DND-41 (cell line): ENCODE measurements around the gene BBLN.

Experiments used
- ATAC-seq: fragments of 200-7000 bp; cut with Tn5 transposase; 3 replicates; pipeline ENCODE4 v1.9.1; 2021; ENCODE audit warnings: low read depth; ENCODE audit not compliant: insufficient read depth
- DNase-seq: peaks from one replicate; pipeline ENCODE4 v3.0.0-alpha.2; 2020
- H2AFZ ChIP-seq: 2 replicates; pipeline ENCODE4 v1.6.0; 2012; ENCODE audit warnings: low read depth, low read length
- H3K27ac ChIP-seq: 2 replicates; pipeline ENCODE4 v1.5.1; 2012; ENCODE audit warnings: low read length, inconsistent platforms
- H3K27me3 ChIP-seq: fragments of 200-600 bp; sonication (generic); 2 replicates; pipeline ENCODE4 v1.6.0; 2012; ENCODE audit warnings: low read length, mild to moderate bottlenecking, inconsistent platforms; ENCODE audit not compliant: insufficient read depth, poor library complexity
- H3K36me3 ChIP-seq: 2 replicates; pipeline ENCODE4 v1.5.1; 2012; ENCODE audit warnings: low read length, inconsistent platforms; ENCODE audit not compliant: insufficient read depth
- H3K4me1 ChIP-seq: 2 replicates; pipeline ENCODE4 v1.5.1; 2012; ENCODE audit warnings: mild to moderate bottlenecking, low read length; ENCODE audit not compliant: insufficient read depth
- H3K4me2 ChIP-seq: 2 replicates; pipeline ENCODE4 v1.6.0; 2012; ENCODE audit warnings: mild to moderate bottlenecking, moderate library complexity, low read length, inconsistent platforms; ENCODE audit not compliant: insufficient read depth
- H3K4me3 ChIP-seq, 2 experiments: fragments of 200-600 bp in 1 of 2; shearing (Covaris generic) in 1 of 2; 2 replicates each; pipeline ENCODE4 v1.5.1; 2012 to 2016; ENCODE audit warnings: inconsistent platforms in 2 of 2, low read length in 2 of 2, mild to moderate bottlenecking in 2 of 2, low read depth in 1 of 2, moderate library complexity in 1 of 2
- H3K79me2 ChIP-seq: 2 replicates; pipeline ENCODE4 v1.6.0; 2012; ENCODE audit warnings: low read length, inconsistent platforms; ENCODE audit not compliant: insufficient read depth
- H3K9ac ChIP-seq: 2 replicates; pipeline ENCODE4 v1.6.0; 2012; ENCODE audit warnings: low read depth, mild to moderate bottlenecking, inconsistent platforms, low read length, moderate library complexity
- H3K9me3 ChIP-seq: 2 replicates; pipeline ENCODE4 v1.5.1; 2012; ENCODE audit warnings: low read length, moderate library complexity, mild to moderate bottlenecking, inconsistent platforms; ENCODE audit not compliant: insufficient read depth, severe bottlenecking
- H4K20me1 ChIP-seq: 2 replicates; pipeline ENCODE4 v1.6.0; 2012; ENCODE audit warnings: low read length; ENCODE audit not compliant: insufficient read depth
- EZH2 ChIP-seq: IDR thresholded peaks from 3 replicates; pipeline ENCODE4 v1.6.1; 2012; ENCODE audit warnings: borderline replicate concordance, low read depth, mild to moderate bottlenecking, moderate library complexity, low read length, inconsistent platforms; ENCODE audit not compliant: severe bottlenecking
- TF ChIP-seq, protein P1 (sequence below): IDR thresholded peaks from 2 replicates; pipeline ENCODE4 v1.5.1; 2012; ENCODE audit warnings: borderline replicate concordance, low read length, moderate library complexity, mild to moderate bottlenecking; ENCODE audit not compliant: poor library complexity, severe bottlenecking; ENCODE audit errors: extremely low read depth

Gene BBLN

DNA sequence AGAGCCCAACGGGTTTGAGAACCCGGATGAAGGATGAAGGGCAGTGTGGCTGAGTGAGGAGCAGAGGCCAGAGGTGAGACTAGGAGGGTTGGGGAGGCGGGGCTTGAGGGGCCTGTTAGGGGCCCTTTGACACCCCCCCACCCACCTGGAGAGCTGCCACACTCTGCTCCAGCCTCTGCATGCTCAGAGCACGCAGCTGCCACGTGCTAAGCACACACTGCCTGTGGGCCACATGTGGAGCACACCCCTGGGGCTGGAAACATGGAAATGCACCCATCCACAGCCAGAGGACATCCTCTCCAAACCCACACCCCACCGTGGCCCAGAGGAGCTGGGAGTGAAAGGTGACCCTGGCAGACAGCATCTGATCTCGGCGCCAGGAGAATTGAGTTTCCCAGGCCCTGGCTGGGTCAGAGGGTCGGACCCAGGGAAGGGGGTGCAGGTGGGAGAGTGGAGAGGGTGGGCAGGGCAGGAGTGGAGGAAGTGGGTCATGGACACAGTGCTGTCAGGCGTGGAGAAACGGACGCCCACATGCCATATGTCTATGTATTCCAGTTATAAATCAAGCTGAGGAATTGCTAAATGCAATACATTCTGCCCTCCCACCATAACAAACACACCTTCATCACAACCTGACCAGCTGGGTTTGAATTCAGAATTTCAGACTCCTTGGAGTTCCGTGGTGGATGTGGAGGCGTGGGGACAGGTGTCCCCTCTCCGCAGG is 49.0 kb downstream of the BBLN start:
- H3K36me3 ChIP-seq: no peaks in the 10 kb centered on the region
- peaks cover 2% of the 10 kb centered on the region for H3K27me3 ChIP-seq
- H3K9me3 ChIP-seq: no peaks in the 10 kb centered on the region
- ATAC-seq (no peak), DNase-seq (no peak)
- no peaks in the 10 kb centered on the region for H3K79me2 ChIP-seq
- no peak overlapping the region for H2AFZ ChIP-seq
- no peak overlapping the region for H3K27ac ChIP-seq
- peaks cover 9% of the 10 kb centered on the region for H3K4me1 ChIP-seq
- no peak overlapping the region for H3K9ac ChIP-seq
- no peaks in the 10 kb centered on the region; the same call in 1 of the 2 replicates for H4K20me1 ChIP-seq
- no peak for TF ChIP-seq EZH2
- TF ChIP-seq, protein P1, sequence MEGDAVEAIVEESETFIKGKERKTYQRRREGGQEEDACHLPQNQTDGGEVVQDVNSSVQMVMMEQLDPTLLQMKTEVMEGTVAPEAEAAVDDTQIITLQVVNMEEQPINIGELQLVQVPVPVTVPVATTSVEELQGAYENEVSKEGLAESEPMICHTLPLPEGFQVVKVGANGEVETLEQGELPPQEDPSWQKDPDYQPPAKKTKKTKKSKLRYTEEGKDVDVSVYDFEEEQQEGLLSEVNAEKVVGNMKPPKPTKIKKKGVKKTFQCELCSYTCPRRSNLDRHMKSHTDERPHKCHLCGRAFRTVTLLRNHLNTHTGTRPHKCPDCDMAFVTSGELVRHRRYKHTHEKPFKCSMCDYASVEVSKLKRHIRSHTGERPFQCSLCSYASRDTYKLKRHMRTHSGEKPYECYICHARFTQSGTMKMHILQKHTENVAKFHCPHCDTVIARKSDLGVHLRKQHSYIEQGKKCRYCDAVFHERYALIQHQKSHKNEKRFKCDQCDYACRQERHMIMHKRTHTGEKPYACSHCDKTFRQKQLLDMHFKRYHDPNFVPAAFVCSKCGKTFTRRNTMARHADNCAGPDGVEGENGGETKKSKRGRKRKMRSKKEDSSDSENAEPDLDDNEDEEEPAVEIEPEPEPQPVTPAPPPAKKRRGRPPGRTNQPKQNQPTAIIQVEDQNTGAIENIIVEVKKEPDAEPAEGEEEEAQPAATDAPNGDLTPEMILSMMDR: no peak
- no peak overlapping the region for H3K4me3 ChIP-seq
- no peak overlapping the region for H3K4me2 ChIP-seq

DNA sequence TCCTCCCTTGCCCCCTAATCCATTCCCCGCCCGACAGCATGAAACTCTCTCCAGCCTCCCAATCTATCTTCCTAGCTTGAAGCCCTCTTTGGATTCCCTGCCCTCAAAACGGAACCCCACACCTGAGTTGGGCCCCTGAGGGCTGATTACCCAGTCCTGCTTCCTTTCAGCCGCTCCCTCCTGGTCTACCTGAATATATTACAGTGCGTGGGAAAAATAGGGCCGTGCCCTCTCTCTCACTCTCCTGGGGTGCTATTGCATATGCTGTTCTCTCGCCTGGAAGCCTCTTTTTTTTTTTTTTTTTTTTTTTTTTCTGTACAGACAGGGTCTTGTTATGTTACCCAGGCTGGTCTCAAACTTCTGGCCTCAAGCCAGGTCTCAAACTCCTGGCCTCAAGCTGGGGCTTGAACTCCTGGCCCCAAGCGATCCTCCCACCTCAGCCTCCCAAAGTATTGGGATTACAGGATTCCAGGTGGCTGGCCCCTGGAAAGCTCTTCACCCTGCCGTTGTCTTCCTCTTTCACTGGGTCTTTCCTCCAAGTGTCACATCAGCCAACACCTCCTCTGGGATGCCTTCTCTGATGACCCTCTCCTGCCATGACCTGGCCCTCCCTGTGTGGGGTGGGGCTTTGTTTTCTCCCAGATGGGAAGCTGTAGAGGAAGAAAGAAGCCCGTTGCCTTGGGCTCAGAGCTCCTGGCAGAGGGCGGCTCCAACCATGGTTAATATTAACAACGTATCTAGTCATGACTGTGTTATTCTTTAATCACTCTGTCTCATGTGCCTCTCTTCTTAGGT is 51.3 kb downstream of the BBLN start:
- DNase-seq (no peak), ATAC-seq (no peak)
- Histone ChIP-seq H4K20me1 (no peaks in the 10 kb centered on the region; the same call in 1 of the 2 replicates), H3K27ac (no peak overlapping the region), H3K9me3 (no peaks in the 10 kb centered on the region), H3K79me2 (no peaks in the 10 kb centered on the region), H3K4me3 (no peak overlapping the region), H3K4me2 (no peak overlapping the region), H3K9ac (no peak overlapping the region), H3K4me1 (no peaks in the 10 kb centered on the region), H2AFZ (no peak overlapping the region), H3K36me3 (no peaks in the 10 kb centered on the region), H3K27me3 (no peaks in the 10 kb centered on the region)
- no peak for TF ChIP-seq EZH2
- TF ChIP-seq, protein P1: no peak

DNA sequence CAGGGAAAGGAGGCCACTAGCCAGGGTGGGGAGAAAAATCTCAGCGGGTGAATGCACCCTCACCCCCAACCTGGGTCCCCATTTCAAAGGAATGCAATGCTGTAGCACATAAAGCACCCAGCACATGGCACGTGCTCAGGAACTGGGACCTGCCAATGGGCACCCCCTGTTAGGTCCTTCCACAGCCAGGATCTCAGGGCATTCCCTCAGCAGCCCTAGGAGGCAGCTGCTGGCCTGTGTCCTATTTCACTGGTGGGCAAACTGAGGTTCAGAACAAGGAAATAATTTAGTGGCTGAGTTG is 51.9 kb downstream of the BBLN start:
- Histone ChIP-seq H3K27ac (no peak overlapping the region), H3K4me1 (no peaks in the 10 kb centered on the region), H3K4me2 (no peak overlapping the region), H2AFZ (no peak overlapping the region), H3K27me3 (no peaks in the 10 kb centered on the region), H3K9me3 (no peaks in the 10 kb centered on the region), H3K79me2 (no peaks in the 10 kb centered on the region), H3K36me3 (no peaks in the 10 kb centered on the region), H3K4me3 (no peak overlapping the region), H4K20me1 (no peaks in the 10 kb centered on the region; the same call in 1 of the 2 replicates), H3K9ac (no peak overlapping the region)
- DNase-seq (no peak), ATAC-seq (no peak)
- TF ChIP-seq EZH2: no peak
- TF ChIP-seq, protein P1: no peak
